GM12875 (cell line): ENCODE measurements around the gene RRP15.
A peak's percentile ranks its signal among the peaks of the same experiment; 100 is the strongest.

Experiments
- H3K4me3 ChIP-seq: one replicate; pipeline ENCODE4 v1.5.1; 2011; ENCODE audit warnings: low read depth, low read length, control low read depth
- CTCF ChIP-seq: IDR thresholded peaks from 2 replicates; pipeline ENCODE4 v1.5.1; 2011; ENCODE audit warnings: low read depth, mild to moderate bottlenecking, control low read depth, inconsistent platforms, low read length, moderate library complexity, borderline replicate concordance; ENCODE audit not compliant: insufficient read depth

RRP15 gene

GRCh38 chr1:218257371-218257770 is 27.7 kb upstream of the RRP15 start:
- H3K4me3 ChIP-seq: no peak overlapping the region
- TF ChIP-seq CTCF: no peak

GRCh38 chr1:218257971-218258370 is 27.1 kb upstream of the RRP15 start:
- no peak for TF ChIP-seq CTCF
- H3K4me3 ChIP-seq: no peak overlapping the region

GRCh38 chr1:218259339-218259738 is 25.8 kb upstream of the RRP15 start:
- no peak overlapping the region for H3K4me3 ChIP-seq
- no peak for TF ChIP-seq CTCF

GRCh38 chr1:218259800-218260199 is 25.3 kb upstream of the RRP15 start:
- TF ChIP-seq CTCF: peak; percentile 38; the same call in 1 of the 2 replicates
- H3K4me3 ChIP-seq: no peak overlapping the region

GRCh38 chr1:218262259-218262658 is 22.8 kb upstream of the RRP15 start:
- no peak overlapping the region for H3K4me3 ChIP-seq
- no peak for TF ChIP-seq CTCF

GRCh38 chr1:218266356-218266755 is 18.7 kb upstream of the RRP15 start:
- TF ChIP-seq CTCF: no peak
- H3K4me3 ChIP-seq: no peak overlapping the region

GRCh38 chr1:218272366-218272765 is 12.7 kb upstream of the RRP15 start:
- no peak overlapping the region for H3K4me3 ChIP-seq
- no peak for TF ChIP-seq CTCF
